Vagina (tissue), 2 donors: Measurements from ENCODE around the gene HLA-F. TPM values are rescaled to one million over a fixed set of nuclear protein-coding genes. Genes with fewer than 3 reads are reported as not detected.
A peak's percentile ranks its signal among the peaks of the same experiment; 100 is the strongest.

ENCODE experiments used
- DNase-seq, 2 donors: peaks; one replicate each; pipeline ENCODE4 v3.0.0-alpha.2; 2017; ENCODE audit errors: extremely low spot score in 2 of 2
- H3K27ac ChIP-seq: fragments of 200-600 bp; sonication (generic); one replicate; pipeline ENCODE4 v1.5.1; 2019
- H3K27me3 ChIP-seq: fragments of 200-600 bp; sonication (generic); one replicate; pipeline ENCODE4 v1.5.1; 2019
- H3K36me3 ChIP-seq, 2 donors: fragments of 200-600 bp; sonication (generic); one replicate each; pipeline ENCODE4 v1.5.1; 2017 to 2019
- H3K4me1 ChIP-seq: fragments of 200-600 bp; sonication (generic); one replicate; pipeline ENCODE4 v1.5.1; 2019
- H3K4me3 ChIP-seq, 2 donors: fragments of 200-600 bp; sonication (generic); 1 replicate in 1 of 2; 2 replicates in 1 of 2; pipeline ENCODE4 v1.5.1; 2016 to 2019
- H3K9me3 ChIP-seq: fragments of 200-600 bp; sonication (generic); one replicate; pipeline ENCODE4 v1.5.1; 2019
- POLR2A ChIP-seq, 2 donors: fragments of 450-650 bp; IDR thresholded peaks; one replicate each; pipeline ENCODE4 v1.6.1; 2017; ENCODE audit warnings: antibody characterized with exemption in 2 of 2, mild to moderate bottlenecking in 2 of 2, moderate library complexity in 2 of 2
- POLR2AphosphoS5 ChIP-seq, 2 donors: sonication (generic); formaldehyde crosslinking; IDR thresholded peaks; one replicate each; pipeline ENCODE4 v1.9.0; 2017; ENCODE audit warnings: antibody characterized with exemption in 2 of 2, mild to moderate bottlenecking in 2 of 2, low read depth in 1 of 2; ENCODE audit not compliant: insufficient read depth in 1 of 2
- intact Hi-C: fragments of 100-400 bp; cut with DNase I; formaldehyde crosslinking; loops from one replicate; pipeline ENCODE4 v1.15.1; 2023
- total RNA-seq: library from RNA; depleted of rRNA; stranded (reverse); fragments of >200 nt; gene quantifications from one replicate; pipeline ENCODE4 v1.2.3, GENCODE V29; 2016
- TF ChIP-seq, protein P1 (sequence below), 3 experiments: fragments of 450-650 bp in 2 of 3; fragments of 200-600 bp in 1 of 3; sonication (generic) in 1 of 3; IDR thresholded peaks; one replicate each; pipeline ENCODE4 v1.5.1; 2017 to 2019; ENCODE audit warnings: antibody characterized with exemption in 3 of 3, mild to moderate bottlenecking in 2 of 3, moderate library complexity in 2 of 3

HLA-F gene
- total RNA-seq, 1 donor from 2014 or later = 133 TPM

DNA sequence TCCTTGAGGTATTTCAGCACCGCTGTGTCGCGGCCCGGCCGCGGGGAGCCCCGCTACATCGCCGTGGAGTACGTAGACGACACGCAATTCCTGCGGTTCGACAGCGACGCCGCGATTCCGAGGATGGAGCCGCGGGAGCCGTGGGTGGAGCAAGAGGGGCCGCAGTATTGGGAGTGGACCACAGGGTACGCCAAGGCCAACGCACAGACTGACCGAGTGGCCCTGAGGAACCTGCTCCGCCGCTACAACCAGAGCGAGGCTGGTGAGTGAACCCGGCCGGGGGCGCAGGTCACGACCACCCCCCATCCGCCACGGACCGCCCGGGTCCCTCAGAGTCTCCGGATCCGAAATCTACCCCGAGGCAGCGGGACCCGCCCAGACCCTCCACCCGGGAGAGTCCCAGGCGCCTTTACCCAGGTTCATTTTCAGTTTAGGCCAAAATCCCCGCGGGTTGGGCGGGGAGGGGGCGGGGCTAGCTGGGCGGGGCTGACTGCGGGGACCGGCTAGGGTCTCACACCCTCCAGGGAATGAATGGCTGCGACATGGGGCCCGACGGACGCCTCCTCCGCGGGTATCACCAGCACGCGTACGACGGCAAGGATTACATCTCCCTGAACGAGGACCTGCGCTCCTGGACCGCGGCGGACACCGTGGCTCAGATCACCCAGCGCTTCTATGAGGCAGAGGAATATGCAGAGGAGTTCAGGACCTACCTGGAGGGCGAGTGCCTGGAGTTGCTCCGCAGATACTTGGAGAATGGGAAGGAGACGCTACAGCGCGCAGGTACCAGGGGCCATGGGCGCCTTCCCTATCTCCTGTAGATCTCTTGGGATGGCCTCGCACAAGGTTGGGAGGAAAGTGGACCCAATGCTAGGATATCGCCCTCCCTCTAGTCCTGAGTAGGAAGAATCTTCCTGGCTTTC, 693 bp downstream of the HLA-F start:
- H3K27ac ChIP-seq = peak overlapping the region; percentile 97
- H3K27me3 ChIP-seq = no peaks in the 10 kb centered on the region
- DNase-seq = no peak

DNA sequence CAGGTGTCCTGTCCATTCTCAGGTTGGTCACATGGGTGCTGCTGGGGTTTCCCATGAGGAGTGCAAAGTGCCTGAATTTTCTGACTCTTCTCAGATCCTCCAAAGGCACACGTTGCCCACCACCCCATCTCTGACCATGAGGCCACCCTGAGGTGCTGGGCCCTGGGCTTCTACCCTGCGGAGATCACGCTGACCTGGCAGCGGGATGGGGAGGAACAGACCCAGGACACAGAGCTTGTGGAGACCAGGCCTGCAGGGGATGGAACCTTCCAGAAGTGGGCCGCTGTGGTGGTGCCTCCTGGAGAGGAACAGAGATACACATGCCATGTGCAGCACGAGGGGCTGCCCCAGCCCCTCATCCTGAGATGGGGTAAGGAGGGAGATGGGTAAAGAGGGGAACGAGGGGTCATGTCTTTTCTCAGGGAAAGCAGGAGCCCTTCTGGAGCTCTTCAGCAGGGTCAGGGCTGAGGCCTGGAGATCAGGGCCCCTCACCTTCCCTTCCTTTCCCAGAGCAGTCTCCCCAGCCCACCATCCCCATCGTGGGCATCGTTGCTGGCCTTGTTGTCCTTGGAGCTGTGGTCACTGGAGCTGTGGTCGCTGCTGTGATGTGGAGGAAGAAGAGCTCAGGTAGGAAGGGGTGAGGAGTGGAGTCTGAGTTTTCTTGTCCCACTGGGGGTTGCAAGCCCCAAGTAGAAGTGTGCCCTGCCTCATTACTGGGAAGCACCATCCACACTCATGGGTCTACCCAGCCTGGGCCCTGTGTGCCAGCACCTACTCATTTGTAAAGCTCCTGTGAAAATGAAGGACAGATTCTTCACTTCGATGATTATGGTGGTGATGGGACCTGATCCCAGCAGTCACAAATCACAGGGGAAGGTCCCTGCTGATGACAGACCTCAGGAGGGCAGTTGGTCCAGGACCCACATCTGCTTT, 2.0 kb downstream of the HLA-F start:
- Histone ChIP-seq H3K27me3 (no peaks in the 10 kb centered on the region), H3K4me3 (peak overlapping the region; percentile 63 to 97), H3K4me1 (peaks cover 20% of the 10 kb centered on the region), H3K27ac (no peak overlapping the region), H3K36me3 (peaks cover 0 to 17% of the 10 kb centered on the region in 2 donors), H3K9me3 (no peaks in the 10 kb centered on the region)
- TF ChIP-seq POLR2A (IDR thresholded peaks at IDR 0.05) (no peak), POLR2AphosphoS5 (IDR thresholded peaks at IDR 0.05; ENCODE audit: insufficient read depth in 1 of 2, low read depth in 1 of 2) (no peak)
- TF ChIP-seq, protein P1, sequence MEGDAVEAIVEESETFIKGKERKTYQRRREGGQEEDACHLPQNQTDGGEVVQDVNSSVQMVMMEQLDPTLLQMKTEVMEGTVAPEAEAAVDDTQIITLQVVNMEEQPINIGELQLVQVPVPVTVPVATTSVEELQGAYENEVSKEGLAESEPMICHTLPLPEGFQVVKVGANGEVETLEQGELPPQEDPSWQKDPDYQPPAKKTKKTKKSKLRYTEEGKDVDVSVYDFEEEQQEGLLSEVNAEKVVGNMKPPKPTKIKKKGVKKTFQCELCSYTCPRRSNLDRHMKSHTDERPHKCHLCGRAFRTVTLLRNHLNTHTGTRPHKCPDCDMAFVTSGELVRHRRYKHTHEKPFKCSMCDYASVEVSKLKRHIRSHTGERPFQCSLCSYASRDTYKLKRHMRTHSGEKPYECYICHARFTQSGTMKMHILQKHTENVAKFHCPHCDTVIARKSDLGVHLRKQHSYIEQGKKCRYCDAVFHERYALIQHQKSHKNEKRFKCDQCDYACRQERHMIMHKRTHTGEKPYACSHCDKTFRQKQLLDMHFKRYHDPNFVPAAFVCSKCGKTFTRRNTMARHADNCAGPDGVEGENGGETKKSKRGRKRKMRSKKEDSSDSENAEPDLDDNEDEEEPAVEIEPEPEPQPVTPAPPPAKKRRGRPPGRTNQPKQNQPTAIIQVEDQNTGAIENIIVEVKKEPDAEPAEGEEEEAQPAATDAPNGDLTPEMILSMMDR (IDR thresholded peaks at IDR 0.05) = no peak
- DNase-seq = peak in 1 of 2 donors; percentile 77
- intact Hi-C loops = no loop called here

More for the DNA sequence above, 693 bp downstream of the HLA-F start:
- Histone ChIP-seq H3K4me3 (peak overlapping the region; percentile 63 to 97), H3K4me1 (peaks cover 20% of the 10 kb centered on the region), H3K36me3 (peaks cover 0 to 17% of the 10 kb centered on the region in 2 donors), H3K9me3 (no peaks in the 10 kb centered on the region)
- TF ChIP-seq, protein P1 (IDR thresholded peaks at IDR 0.05) = no peak
- no peak for TF ChIP-seq POLR2A (IDR thresholded peaks at IDR 0.05)
- TF ChIP-seq POLR2AphosphoS5 (IDR thresholded peaks at IDR 0.05; ENCODE audit: insufficient read depth in 1 of 2, low read depth in 1 of 2) = peak in 1 of 2 donors; percentile 83
- intact Hi-C loops = no loop called here

DNA sequence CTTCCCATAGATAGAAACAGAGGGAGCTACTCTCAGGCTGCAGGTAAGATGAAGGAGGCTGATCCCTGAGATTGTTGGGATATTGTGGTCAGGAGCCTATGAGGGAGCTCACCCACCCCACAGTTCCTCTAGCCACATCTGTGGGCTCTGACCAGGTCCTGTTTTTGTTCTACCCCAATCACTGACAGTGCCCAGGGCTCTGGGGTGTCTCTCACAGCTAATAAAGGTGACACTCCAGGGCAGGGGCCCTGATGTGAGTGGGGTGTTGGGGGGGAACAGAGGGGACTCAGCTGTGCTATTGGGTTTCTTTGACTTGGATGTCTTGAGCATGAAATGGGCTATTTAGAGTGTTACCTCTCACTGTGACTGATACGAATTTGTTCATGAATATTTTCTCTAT, 2.8 kb downstream of the HLA-F start:
- H3K4me1 ChIP-seq = peaks cover 20% of the 10 kb centered on the region
- no peak for DNase-seq
- H3K4me3 ChIP-seq = no peak overlapping the region
- H3K27ac ChIP-seq = no peak overlapping the region
- TF ChIP-seq POLR2AphosphoS5 (IDR thresholded peaks at IDR 0.05; ENCODE audit: insufficient read depth in 1 of 2, low read depth in 1 of 2) (no peak), POLR2A (IDR thresholded peaks at IDR 0.05) (no peak)
- TF ChIP-seq, protein P1 (IDR thresholded peaks at IDR 0.05) = no peak
- H3K27me3 ChIP-seq = no peaks in the 10 kb centered on the region
- intact Hi-C loops = no loop called here
- no peaks in the 10 kb centered on the region for H3K9me3 ChIP-seq
- peaks cover 0 to 17% of the 10 kb centered on the region in 2 donors for H3K36me3 ChIP-seq

DNA sequence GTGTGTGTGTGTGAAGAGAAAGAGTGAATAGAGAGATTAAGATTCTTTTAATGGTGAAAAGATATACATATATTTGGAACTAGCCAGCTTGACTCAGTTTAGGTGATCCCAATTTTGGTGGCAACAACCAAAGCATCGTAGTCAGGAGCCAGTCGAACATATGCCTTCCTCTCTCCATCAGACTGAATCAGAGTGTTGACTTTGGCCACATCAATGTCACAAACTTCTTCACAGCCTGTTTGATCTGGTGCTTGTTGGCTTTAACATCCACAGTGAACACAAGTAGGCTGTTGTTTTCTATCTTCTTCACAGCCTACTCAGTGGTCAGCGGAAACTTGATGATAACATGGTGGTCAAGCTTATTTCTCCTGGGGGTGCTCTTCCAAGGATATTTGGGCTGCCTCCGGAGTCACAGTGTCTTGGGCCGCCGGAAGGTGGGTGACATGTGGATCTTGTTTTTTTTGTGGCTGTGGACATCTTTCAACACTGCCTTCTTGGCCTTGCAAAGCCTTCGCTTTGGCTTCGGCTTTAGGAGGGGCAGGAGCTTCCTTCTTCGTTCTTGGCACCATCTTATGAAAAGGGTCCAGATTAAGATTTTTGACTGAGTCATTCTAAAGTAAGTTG, 3.4 kb downstream of the HLA-F start:
- TF ChIP-seq, protein P1 (IDR thresholded peaks at IDR 0.05) = no peak
- TF ChIP-seq POLR2AphosphoS5 (IDR thresholded peaks at IDR 0.05; ENCODE audit: insufficient read depth in 1 of 2, low read depth in 1 of 2) = no peak
- TF ChIP-seq POLR2A (IDR thresholded peaks at IDR 0.05) = no peak
- no peak for DNase-seq

More for the DNA sequence above, 3.4 kb downstream of the HLA-F start:
- Histone ChIP-seq H3K4me3 (no peak overlapping the region), H3K27ac (no peak overlapping the region), H3K4me1 (peaks cover 20% of the 10 kb centered on the region), H3K9me3 (no peaks in the 10 kb centered on the region), H3K27me3 (no peaks in the 10 kb centered on the region), H3K36me3 (peaks cover 0 to 17% of the 10 kb centered on the region in 2 donors)
- intact Hi-C loops = no loop called here
